KOPT-K1 (cell line): ENCODE measurements around the gene RBPJL.

ENCODE experiments used
- H3K27ac ChIP-seq: fragments of 200-600 bp; sonication (generic); 2 replicates; pipeline ENCODE4 v1.5.1; 2016; ENCODE audit warnings: antibody characterized with exemption, mild to moderate bottlenecking, low read depth, low read length; ENCODE audit not compliant: poor library complexity, severe bottlenecking
- H3K36me3 ChIP-seq: fragments of 200-600 bp; sonication (generic); 2 replicates; pipeline ENCODE4 v1.5.1; 2017; ENCODE audit warnings: antibody characterized with exemption, mild to moderate bottlenecking, low read length, moderate library complexity; ENCODE audit not compliant: insufficient read depth
- H3K9me3 ChIP-seq: fragments of 200-600 bp; sonication (generic); 2 replicates; pipeline ENCODE4 v1.5.1; 2017; ENCODE audit warnings: antibody characterized with exemption, low read length, mild to moderate bottlenecking; ENCODE audit not compliant: insufficient read depth, poor library complexity, severe bottlenecking

The RBPJL gene

GRCh38 chr20:45322952-45323383 lies 16.3 kb downstream of the RBPJL start:
- Histone ChIP-seq H3K27ac (no peak overlapping the region), H3K36me3 (no peaks in the 10 kb centered on the region), H3K9me3 (no peaks in the 10 kb centered on the region)

GRCh38 chr20:45323731-45324130 lies 17.1 kb downstream of the RBPJL start:
- no peak overlapping the region for H3K27ac ChIP-seq
- no peaks in the 10 kb centered on the region for H3K9me3 ChIP-seq
- no peaks in the 10 kb centered on the region for H3K36me3 ChIP-seq

GRCh38 chr20:45325371-45325770 lies 18.7 kb downstream of the RBPJL start:
- H3K9me3 ChIP-seq: no peaks in the 10 kb centered on the region
- no peak overlapping the region for H3K27ac ChIP-seq
- H3K36me3 ChIP-seq: no peaks in the 10 kb centered on the region

GRCh38 chr20:45328451-45328850 lies 21.8 kb downstream of the RBPJL start:
- no peak overlapping the region for H3K27ac ChIP-seq
- no peaks in the 10 kb centered on the region for H3K9me3 ChIP-seq
- no peaks in the 10 kb centered on the region for H3K36me3 ChIP-seq

GRCh38 chr20:45329497-45330319 lies 23.1 kb downstream of the RBPJL start:
- Histone ChIP-seq H3K27ac (no peak overlapping the region), H3K9me3 (no peaks in the 10 kb centered on the region), H3K36me3 (no peaks in the 10 kb centered on the region)

GRCh38 chr20:45330476-45330875 lies 23.8 kb downstream of the RBPJL start:
- H3K36me3 ChIP-seq: no peaks in the 10 kb centered on the region
- no peaks in the 10 kb centered on the region for H3K9me3 ChIP-seq
- H3K27ac ChIP-seq: no peak overlapping the region

- no peaks in the 10 kb centered on the region for H3K36me3 ChIP-seq
- no peak overlapping the region for H3K27ac ChIP-seq
- no peaks in the 10 kb centered on the region for H3K9me3 ChIP-seq
These were observed 30.1 kb downstream of the RBPJL start for GRCh38 chr20:45336530-45337366.

GRCh38 chr20:45337367-45338120 lies 30.9 kb downstream of the RBPJL start:
- no peak overlapping the region for H3K27ac ChIP-seq
- H3K9me3 ChIP-seq: no peaks in the 10 kb centered on the region
- no peaks in the 10 kb centered on the region for H3K36me3 ChIP-seq

- H3K27ac ChIP-seq: no peak overlapping the region
- H3K36me3 ChIP-seq: no peaks in the 10 kb centered on the region
These were observed 31.7 kb downstream of the RBPJL start for GRCh38 chr20:45338121-45339030.

GRCh38 chr20:45339084-45339483 lies 32.4 kb downstream of the RBPJL start:
- no peak overlapping the region for H3K27ac ChIP-seq
- H3K9me3 ChIP-seq: no peaks in the 10 kb centered on the region
- H3K36me3 ChIP-seq: no peaks in the 10 kb centered on the region

More at GRCh38 chr20:45338121-45339030, 31.7 kb downstream of the RBPJL start:
- H3K9me3 ChIP-seq: no peaks in the 10 kb centered on the region

- Histone ChIP-seq H3K36me3 (no peaks in the 10 kb centered on the region), H3K27ac (no peak overlapping the region)
These were observed 33.2 kb downstream of the RBPJL start for GRCh38 chr20:45339799-45340198.

GRCh38 chr20:45340236-45340847 lies 33.7 kb downstream of the RBPJL start:
- no peak overlapping the region for H3K27ac ChIP-seq

More at GRCh38 chr20:45339799-45340198, 33.2 kb downstream of the RBPJL start:
- no peaks in the 10 kb centered on the region for H3K9me3 ChIP-seq

GRCh38 chr20:45340951-45341350 lies 34.3 kb downstream of the RBPJL start:
- no peaks in the 10 kb centered on the region for H3K36me3 ChIP-seq
- no peak overlapping the region for H3K27ac ChIP-seq
- no peaks in the 10 kb centered on the region for H3K9me3 ChIP-seq

More at GRCh38 chr20:45340236-45340847, 33.7 kb downstream of the RBPJL start:
- H3K9me3 ChIP-seq: no peaks in the 10 kb centered on the region
- H3K36me3 ChIP-seq: no peaks in the 10 kb centered on the region

GRCh38 chr20:45341579-45341938 lies 34.9 kb downstream of the RBPJL start:
- H3K9me3 ChIP-seq: no peaks in the 10 kb centered on the region
- no peaks in the 10 kb centered on the region for H3K36me3 ChIP-seq
- H3K27ac ChIP-seq: no peak overlapping the region
